HL-60 (cell line): ENCODE measurements around the gene ALG5.

Experiments used
- CTCF ChIP-seq: IDR thresholded peaks from one replicate; pipeline ENCODE4 v1.5.1; 2011; ENCODE audit warnings: low read length, control low read depth, inconsistent platforms; ENCODE audit not compliant: insufficient read depth
- GABPA ChIP-seq: IDR thresholded peaks from 2 replicates; pipeline ENCODE4 v1.6.1; 2012; ENCODE audit warnings: low read depth
- POLR2AphosphoS5 ChIP-seq: IDR thresholded peaks from 2 replicates; pipeline ENCODE4 v1.6.1; 2012; ENCODE audit warnings: low read depth
- REST ChIP-seq: IDR thresholded peaks from 2 replicates; pipeline ENCODE4 v1.6.1; 2012; ENCODE audit warnings: low read depth; ENCODE audit not compliant: insufficient replicate concordance

DNA sequence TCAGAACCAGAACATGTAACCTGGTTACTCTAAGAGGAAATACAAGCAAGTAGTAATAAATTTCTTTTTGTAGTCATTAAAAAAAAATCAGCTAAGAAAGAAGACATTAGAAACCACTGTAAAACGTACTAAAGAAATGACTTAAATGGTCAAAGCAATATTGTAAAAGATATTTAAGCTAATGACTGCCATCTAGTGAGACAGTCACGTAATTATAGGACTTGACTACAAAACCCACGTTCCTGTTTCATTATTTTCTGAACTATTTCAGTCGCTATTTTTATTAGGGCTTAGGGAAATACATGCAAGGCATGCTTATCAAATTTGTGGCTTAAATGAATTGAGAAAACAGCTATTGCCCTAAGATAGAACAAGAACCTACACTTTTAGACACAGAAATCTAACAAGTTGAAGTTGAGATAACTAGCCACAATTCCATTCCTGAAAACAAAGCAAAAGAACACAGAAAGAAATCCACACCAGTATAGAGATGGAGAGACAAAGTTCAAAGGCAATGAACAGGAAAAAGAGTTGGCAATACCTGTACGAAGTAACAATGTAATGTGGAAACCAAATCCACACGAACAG is 17.9 kb downstream of the ALG5 start:
- TF ChIP-seq GABPA: no peak
- TF ChIP-seq CTCF: peak; percentile 17
- no peak for TF ChIP-seq POLR2AphosphoS5
- no peak for TF ChIP-seq REST
